HG02973 (cell line): ENCODE results near the gene VIPAS39.
"Not testable (repeated sequence)": the region's sequence is repeated elsewhere in the genome, so short reads cannot be mapped to it uniquely, and the experiment has no call there.

ENCODE experiments used
- ATAC-seq: cut with Tn5 transposase; IDR thresholded peaks from one replicate; pipeline ENCODE4 v1.9.1; 2021; ENCODE audit warnings: moderate library complexity; ENCODE audit not compliant: unreplicated experiment

Gene VIPAS39

DNA sequence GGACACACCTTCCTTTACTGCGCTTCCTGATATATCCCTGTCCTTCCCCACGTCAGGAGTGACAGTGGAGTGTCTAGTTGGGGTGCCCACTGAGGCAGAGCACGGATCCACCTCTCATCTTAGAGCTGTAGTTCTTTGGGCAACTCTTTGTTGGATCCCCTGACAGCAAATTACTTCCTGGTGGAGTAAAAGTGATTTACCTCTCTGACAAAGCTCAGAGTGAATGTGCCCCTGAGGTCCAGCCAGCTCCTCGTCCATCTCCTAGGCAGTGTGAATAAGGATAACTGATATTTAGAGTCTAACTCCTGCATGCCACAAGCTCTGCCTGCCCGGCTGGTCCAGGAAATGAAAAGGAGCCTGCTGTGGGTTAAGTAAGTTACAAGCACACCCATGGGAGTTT is 16.5 kb upstream of the VIPAS39 start:
- ATAC-seq: no peak

DNA sequence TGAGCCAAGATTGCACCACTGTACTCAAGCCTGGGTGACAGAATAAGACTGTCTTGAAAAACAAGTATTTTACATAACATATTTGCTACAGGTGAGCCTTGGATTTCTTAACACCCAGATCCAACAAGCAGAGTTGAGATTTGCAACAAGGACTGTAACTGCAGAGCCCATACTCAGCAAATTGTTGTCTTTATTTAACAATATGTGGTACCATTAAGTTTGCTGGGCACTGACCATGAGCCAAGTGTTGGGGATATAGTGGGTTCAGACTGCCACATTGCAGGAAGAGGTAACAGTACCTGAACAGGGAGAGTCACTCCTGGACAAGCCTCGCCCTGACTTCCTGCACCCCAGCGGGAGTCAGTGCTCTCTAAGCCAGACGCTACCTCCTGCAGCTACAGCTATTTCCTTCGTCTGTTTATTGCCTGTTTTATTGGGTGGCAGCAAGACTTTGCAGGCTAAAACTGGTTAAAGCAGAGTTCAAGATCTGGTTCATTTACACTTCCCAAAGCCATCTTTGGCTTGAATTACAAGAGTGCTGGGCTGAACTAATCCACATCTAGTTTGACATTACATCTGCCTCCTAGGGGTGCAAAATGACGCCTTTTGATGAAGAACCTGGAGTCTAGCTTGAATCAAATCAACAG is 12.9 kb upstream of the VIPAS39 start:
- ATAC-seq: no peak

DNA sequence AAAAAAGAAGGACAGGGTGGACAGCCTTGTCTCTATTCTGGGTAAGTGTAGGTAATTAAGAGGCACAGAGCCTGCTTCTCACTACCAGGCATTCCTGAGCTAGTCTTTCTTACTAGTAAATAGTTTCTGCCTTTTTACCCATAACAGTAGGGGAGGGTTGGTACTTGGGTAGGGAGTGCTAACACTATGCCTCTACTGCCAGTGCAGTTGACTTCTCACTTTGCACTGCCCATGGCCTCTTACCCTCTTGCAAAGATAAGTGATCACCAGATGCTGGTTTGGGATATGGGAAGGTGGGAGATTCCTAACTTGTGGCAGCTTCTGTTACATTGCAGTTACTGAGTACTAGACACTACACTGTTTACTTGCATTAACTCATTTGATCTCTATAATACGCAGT is 12.1 kb upstream of the VIPAS39 start:
- no peak for ATAC-seq

DNA sequence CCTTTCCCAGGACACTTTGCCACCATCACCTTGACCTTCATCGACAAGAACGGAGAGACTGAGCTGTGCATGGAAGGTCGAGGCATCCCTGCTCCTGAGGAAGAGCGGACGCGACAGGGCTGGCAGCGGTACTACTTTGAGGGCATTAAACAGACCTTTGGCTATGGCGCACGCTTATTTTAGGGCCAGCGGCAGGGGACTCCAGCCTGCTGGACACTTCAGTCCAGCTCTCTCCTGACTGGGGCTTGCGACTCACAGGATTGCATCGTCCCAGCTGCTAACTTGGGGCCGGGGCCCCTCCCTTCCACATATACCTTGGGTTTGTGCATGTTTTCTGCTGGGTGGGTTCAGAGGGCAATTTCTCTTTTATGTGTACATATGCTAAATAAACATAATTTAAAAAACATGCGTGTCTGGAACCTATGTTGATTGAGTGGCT is 11.7 kb upstream of the VIPAS39 start:
- ATAC-seq: no peak

DNA sequence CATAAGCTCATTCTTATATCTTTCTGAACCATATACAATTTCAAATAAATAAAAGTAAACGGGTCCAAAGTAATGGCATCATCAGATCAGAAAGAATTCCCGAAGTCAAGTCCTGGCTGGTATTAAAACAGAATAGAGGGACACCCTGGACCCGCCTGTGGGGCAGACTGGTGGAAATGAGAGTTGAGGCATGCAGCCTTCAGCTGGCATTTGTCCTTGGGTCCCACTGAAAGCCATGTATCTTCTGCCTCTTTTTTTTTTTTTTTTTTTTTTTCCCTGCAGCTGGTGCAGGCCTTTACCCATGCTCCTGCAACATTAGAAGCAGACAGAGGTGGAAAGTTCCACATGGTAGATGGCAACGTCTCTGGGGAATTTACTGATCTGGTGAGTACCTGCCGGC is 10.4 kb upstream of the VIPAS39 start:
- ATAC-seq: no peak

DNA sequence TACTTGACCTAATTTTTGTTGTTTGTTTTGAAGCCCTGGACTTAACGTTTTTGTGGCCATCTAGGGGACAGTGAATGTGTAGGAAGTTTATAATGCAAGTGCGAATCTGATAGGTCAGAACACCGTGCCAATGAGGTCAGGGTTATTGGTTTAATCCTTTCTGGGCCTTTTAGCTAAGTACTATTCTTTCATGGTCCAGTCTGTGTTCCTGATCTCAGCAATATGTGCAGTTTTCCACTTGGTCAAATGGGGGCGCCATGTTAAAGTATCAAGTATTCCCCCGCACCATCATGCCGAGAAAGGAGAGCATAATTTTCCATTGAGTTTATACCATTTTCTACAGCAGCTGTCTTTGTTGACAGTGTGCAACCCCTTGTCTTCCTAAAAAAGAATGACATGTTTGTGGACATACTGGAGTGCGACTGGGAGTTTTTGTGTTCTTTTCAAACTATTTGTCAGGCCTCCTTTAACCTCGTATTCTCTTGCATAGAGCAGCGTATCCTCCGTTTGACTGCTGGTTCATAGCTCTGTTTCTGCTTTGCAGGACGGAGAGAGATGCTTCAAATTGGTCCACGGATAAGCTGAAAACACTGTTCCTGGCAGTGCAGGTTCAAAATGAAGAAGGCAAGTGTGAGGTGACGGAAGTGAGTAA is 1.8 kb upstream of the VIPAS39 start:
- no peak for ATAC-seq

DNA sequence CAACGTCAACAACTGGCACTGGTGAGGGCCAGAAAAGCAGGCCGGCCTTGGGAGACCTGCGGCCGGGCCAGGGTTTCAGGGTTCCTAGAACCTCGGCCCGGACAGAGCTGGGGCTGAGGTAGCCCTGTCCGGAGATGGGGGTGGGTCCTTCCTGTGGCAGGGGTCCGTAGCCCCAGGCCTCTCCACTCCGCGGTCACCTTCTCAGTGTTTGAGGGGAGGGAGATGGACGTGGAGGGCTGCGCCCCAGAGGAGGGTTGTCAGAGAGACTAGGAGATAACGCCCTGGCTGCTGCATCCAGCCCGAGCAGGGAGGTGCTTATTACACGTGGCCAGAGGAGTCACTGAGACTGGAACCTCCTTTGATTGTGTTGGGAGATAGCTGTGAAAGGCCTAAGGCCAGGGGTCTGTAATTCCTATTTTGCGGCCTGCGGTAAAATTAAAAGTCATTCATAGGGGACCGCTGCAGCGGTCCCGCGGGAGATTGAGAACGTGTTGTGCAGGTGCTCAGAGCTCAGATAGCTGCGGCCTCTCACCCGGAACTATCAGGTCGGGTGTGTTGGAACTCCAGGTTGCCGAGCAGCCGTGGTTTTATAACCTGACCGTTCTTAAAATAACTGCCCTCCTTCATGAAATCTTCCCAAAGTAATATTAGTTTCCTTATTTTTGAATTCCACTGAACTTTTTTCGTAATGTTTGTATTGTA is 999 bp upstream of the VIPAS39 start:
- ATAC-seq: peak; percentile 13

DNA sequence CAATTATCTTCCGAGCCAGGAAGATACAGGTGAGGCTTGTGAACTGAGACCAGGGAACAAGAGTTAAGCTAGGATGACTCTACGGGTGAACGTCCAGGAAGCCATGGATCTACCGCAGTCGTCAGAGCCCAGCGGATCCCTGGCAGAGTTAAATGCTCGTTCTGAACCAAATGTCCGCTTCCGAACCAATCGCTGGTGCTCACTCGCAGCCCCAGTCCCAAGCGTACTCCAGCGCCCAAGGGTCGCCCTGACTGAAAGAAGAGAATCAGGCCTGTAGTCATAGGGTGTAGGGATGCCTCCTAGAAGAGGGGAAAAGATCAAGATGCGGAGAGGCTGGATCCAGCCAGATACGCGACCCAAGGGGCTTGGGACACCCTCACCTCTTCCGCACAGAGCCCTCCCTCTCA is 283 bp downstream of the VIPAS39 start:
- peak; percentile 13 for ATAC-seq

DNA sequence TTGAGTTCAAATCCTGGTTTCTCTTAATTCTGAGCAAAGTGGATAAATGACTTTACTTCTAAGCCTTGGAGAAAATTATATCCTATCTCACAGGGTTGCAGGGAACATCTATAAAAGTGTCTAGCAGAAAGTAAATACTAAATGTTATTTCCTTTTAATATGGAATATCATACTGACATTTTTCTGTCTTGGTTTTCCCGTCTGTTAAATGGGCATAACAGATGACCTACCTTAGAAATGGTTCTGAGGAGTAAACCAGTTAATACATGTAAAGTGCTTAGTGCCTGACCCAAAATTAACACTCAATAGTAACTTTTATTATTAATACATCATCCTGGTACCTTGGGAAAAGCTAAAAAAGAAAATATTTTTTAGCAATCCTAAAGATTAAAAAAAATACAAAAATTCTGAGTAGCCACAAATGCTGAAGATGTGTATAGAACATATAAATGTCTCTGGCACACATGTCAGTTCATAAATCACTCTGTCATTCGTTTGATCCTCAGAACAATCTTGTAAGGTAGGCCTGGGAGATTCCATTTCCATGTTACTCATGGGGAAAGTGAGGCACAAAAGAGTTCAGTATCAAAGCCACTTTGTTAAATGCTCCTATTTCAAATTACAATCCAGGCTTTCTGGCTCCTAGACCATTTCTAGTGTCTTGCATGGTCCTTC is 1.3 kb downstream of the VIPAS39 start:
- no peak for ATAC-seq

DNA sequence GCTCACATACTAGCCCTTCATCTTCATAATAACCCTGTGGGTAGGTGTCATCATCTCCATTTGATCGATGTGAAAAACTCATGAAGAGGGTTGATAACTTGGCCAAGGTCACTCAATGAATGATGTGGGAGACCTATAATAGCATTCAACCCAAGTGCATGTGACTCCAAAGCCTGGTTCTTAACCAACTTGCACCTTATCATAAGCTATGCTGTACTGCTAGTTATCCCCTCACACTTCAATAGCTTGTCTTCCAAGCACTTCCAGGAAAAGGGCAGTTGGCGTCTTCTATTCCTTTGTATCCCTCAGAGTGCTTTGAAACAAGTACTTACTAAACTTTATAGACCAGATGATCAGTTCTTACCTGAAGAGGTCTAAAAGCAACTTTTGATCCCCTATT is 15.2 kb downstream of the VIPAS39 start:
- no peak for ATAC-seq

DNA sequence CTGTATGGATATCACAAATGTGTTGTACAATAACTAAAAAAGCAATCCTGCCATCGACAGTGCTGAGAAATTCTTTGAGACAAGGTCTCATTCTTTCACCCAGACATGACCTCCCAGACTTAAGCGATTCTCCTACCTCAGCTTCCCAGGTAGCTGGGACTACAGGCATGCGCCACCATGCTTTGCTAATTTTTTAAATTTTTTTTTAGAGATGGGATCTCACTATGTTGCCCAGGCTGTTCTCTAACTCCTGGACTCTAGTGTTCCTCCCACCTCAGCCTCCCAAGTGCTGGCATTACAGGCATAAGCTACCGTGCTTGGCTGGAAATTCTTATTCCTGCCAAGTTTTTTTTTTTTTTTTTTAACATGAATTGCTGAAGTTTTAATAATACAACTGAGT is 17.5 kb downstream of the VIPAS39 start:
- no peak for ATAC-seq

DNA sequence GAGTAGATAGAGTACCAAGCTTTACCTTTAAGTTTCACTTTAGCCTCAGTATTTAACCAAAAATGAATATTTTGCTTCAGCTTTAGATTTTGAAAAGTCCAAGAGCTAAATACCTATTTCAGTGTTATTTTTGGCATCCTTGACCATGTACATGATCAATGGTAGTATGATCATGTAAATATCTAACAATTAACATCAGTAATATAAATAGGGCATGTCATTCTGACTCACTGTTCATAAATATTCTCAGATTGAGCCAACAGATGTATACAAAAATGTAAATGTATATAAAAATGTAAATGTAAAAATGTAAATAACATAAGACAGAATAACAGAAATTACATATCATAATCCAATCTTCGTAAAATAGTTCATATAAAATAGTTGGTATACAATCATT is 18.8 kb downstream of the VIPAS39 start:
- ATAC-seq: no peak

DNA sequence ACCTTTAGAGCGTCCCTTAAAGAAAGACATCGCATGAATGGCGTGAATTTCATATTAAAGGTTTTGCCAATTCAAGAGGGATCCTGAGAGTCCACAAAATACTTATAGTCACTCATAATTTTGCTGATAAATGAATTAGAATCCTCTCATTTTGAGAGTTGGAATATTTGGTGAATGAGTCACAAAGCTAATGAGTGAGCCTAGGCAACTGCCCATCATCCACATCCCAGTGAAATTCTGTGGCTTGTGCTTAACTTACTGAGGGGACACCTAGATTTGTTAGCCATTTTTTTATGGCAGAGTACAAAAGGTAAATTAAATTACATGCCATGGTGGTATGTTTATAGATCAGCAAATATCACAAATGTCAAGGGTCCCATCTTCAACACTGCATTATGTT is 21.4 kb downstream of the VIPAS39 start:
- no peak for ATAC-seq

DNA sequence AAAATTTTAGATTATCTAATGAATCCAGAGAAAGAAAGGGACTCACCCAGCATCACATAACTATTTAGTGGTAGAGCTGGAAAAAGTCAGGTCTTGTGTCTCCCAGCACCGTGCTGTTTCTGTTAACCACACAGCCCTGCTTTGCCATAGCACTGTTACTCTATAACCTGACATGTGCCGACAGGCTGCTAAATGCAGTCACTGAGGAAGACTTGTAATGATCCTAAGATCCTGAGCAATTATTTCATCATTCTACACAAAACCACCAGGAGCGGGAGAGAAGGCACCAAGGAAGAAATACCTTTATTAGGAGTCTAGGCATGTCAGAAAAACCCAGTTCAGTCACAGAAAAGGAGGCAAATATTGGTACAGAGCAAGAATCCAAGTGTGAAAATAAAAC is 31.0 kb downstream of the VIPAS39 start:
- no peak for ATAC-seq

DNA sequence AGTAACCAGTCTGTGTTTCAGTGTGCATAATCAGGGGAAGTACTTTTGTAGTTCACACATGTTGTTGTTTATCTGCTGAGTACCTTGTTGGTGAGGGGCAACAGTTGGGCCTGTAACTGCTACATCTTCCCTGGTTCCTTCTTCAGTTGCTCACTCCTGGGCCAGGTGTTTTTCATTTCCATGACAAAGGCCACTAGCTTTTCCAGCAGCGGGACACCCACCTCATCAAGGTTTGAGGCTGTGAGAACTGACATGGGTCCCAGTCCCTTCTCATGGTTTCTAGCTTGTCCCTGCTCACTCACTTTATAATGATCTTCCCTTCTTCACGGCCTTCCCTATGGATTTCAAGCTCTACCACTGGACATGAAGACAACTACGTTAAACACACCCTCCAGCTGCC is 32.5 kb downstream of the VIPAS39 start:
- no peak for ATAC-seq

DNA sequence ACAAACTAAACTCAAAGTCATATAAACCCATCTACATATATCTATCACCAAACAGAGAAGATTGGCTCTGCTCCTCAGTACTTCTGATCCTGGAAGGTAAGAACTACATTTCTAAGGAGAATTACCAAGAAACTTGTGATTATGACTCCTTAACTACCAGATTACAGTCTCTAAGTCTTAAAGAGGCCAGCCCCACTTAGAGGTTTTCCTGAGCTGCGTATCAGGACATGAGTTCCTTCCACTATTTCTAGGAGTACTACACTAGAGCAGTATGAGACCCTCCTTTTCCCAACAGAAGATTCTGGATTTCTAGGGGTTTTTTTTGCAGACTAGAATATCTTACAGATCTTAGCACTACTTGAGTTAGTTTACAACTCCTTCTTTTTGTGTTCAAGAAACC is 34.0 kb downstream of the VIPAS39 start, which contains the start of gene NOXRED1:
Gene NOXRED1, minus strand, starts transcription at position 101 of the 400 bp plus-strand sequence. CDS start 634 bp downstream, outside the sequence.
- no peak for ATAC-seq

DNA sequence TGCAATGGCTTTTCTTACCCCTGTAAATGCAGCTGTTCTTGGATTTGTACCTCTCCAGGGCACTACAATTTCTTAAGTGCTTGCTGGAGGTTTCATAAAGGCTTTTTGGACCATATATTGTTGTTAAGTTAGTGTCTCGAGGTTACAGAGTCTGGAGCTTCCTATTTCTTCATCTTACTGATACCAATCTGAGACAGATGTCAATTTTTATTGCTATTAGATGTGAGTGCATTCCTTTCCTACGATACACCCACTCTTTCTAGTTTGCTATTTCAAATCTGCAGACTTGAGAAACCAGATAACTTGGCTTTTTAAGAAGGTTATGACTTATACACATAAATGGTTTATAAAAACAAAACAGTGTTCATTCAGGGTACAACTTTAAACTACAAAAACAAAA is 36.2 kb downstream of the VIPAS39 start:
- ATAC-seq: no peak

DNA sequence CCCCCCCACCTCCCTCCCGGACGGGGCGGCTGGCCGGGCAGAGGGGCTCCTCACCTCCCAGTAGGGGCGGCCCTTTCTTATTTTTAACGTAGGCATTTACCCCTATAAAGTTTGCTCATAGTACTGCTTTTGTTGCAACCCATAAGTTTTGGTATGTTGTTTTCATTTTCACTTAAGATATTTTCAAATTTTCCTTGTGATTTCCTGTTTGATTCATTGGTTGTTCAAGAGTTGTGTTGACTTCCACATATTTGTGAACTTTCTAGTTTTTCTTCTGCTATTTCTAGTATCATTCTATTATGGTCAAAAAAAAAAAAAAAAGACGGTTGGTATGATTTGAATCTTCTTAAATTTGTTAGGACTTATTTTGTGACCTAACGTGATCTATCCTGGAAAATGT is 40.6 kb downstream of the VIPAS39 start:
- no peak for ATAC-seq

DNA sequence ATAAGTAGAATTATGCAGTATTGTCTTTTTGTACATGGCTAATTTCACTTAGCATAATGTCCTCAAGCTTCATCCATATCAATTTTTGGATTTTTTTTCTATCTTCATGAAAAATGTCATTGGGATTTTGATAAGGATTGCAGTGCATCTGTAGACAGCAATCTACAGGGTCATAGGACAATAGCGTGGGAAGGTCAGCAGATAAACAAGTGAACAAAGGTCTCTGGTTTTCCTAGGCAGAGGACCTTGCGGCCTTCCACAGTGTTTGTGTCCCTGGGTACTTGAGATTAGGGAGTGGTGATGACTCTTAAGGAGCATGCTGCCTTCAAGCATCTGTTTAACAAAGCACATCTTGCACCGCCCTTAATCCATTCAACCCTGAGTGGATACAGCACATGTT is 41.3 kb downstream of the VIPAS39 start:
- not testable (repeated sequence) for ATAC-seq

DNA sequence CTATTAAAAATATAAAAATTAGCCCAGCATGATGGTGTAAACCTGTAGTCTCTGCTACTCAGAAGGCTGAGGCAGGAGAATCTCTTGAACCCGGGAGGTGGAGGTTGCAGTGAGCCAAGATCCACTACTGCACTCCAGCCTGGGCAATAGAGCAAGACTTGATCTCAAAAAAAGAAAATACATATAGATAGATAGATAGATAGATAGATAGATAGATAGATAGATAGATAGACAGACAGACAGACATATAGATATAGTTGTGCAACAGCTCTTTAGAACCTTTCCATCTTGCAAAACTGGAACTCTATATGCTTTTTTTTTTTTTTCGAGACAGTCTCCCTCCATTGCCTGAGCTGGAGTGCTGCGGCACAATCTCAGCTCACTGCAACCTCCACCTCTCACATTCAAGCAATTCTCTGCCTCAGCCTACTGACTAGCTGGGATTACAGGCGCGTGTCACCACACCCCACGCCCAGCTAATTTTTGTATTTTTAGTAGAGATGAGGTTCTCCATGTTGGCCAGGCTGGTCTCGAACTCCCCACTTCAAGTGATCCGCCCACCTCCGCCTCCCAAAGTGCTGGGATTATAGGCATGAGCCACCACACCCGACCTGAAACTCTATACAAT is 41.9 kb downstream of the VIPAS39 start:
- not testable (repeated sequence) for ATAC-seq

DNA sequence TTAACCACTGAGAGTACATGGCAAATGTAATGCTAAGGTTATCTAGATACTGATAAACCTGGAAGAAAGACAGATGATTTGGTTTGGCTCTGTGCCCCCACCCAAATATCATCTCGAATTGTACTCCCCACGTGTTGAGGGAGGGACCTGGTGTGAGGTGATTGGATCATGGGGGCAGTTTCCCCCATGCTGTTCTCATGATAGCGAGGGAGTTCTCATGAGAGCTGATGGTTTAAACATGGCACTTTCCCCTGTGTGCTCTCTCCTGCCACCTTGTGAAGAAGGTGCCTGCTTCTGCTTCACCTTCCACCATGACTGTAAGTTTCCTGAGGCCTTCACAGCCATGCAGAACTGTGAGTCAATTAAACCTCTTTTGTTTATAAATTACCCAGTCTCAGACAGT is 48.3 kb downstream of the VIPAS39 start:
- ATAC-seq: no peak
